Transverse colon (tissue), 4 donors: ENCODE results near the gene FNBP1L. TPM values are rescaled to one million over a fixed set of nuclear protein-coding genes. Genes with fewer than 3 reads are reported as not detected.
A peak's percentile ranks its signal among the peaks of the same experiment; 100 is the strongest.

Source experiments
- DNase-seq: peaks from one replicate; pipeline ENCODE4 v3.0.0-alpha.2; 2019
- H3K27ac ChIP-seq, 4 donors: fragments of 200-600 bp; sonication (generic); 2 replicates each; pipeline ENCODE4 v1.5.1; 2016 to 2018; ENCODE audit warnings: inconsistent platforms in 4 of 4
- H3K27me3 ChIP-seq: fragments of 200-600 bp; sonication (generic); 2 replicates; pipeline ENCODE4 v1.5.1; 2017; ENCODE audit warnings: inconsistent platforms
- H3K36me3 ChIP-seq, 4 donors: fragments of 200-600 bp; sonication (generic); 2 replicates each; pipeline ENCODE4 v1.5.1; 2017 to 2019; ENCODE audit warnings: inconsistent platforms in 4 of 4
- H3K4me1 ChIP-seq, 4 donors: fragments of 200-600 bp; sonication (generic); 2 replicates each; pipeline ENCODE4 v1.5.1; 2017 to 2020; ENCODE audit warnings: inconsistent platforms in 4 of 4
- H3K4me3 ChIP-seq, 4 donors: fragments of 200-600 bp; sonication (generic); 1 replicate in 1 of 4; 2 replicates in 3 of 4; pipeline versions ENCODE4 v1.5.1 to v1.6.1; 2017 to 2019; ENCODE audit warnings: inconsistent platforms in 4 of 4
- H3K9me3 ChIP-seq, 2 donors: fragments of 200-600 bp; sonication (generic); 2 replicates each; pipeline ENCODE4 v1.5.1; 2017 to 2019; ENCODE audit warnings: inconsistent platforms in 2 of 2
- CTCF ChIP-seq, 5 experiments: fragments of 200-600 bp in 3 of 5; fragments of 450-650 bp in 2 of 5; sonication (generic) in 3 of 5; IDR thresholded peaks; 1 replicate in 2 of 5; 2 replicates in 3 of 5; pipeline ENCODE4 v1.5.1; 2016 to 2017; ENCODE audit warnings: antibody characterized with exemption in 5 of 5, inconsistent platforms in 3 of 5, mild to moderate bottlenecking in 2 of 5, moderate library complexity in 1 of 5
- EP300 ChIP-seq: sonication (generic); formaldehyde crosslinking; IDR thresholded peaks from one replicate; pipeline ENCODE4 v1.6.1; 2017; ENCODE audit warnings: antibody characterized with exemption, low read depth
- POLR2A ChIP-seq: fragments of 450-650 bp; IDR thresholded peaks from one replicate; pipeline ENCODE4 v1.6.1; 2016; ENCODE audit warnings: antibody characterized with exemption, mild to moderate bottlenecking, moderate library complexity
- POLR2AphosphoS5 ChIP-seq, 3 donors: sonication (generic); formaldehyde crosslinking; IDR thresholded peaks; one replicate each; pipeline ENCODE4 v1.6.1; 2016; ENCODE audit warnings: antibody characterized with exemption in 3 of 3
- WGBS, 2 donors: methylation state at CpG; one replicate each; pipeline ENCODE4 v1.1.5; 2018; ENCODE audit warnings: low coverage in 1 of 2; 5-methylcytosine and 5-hydroxymethylcytosine counted together
- in situ Hi-C, 4 donors: fragments of 200-750 bp; cut with MboI; loops; one replicate each; pipeline versions ENCODE4 v1.15.0 to v1.15.1; 2017; ENCODE audit warnings: low sequenced_read_pairs in 3 of 4, low pct_ligation_motif_present in 1 of 4, low pct_unique_long_range_greater_than_20kb in 1 of 4
- intact Hi-C: fragments of 100-400 bp; cut with DNase I; formaldehyde crosslinking; loops from one replicate; pipeline ENCODE4 v1.15.1; 2023; ENCODE audit warnings: low total_unique reads
- total RNA-seq, 4 donors: library from RNA; depleted of rRNA; stranded (reverse); fragments of >200 nt; gene quantifications; one replicate each; pipeline ENCODE4 v1.1.0, GENCODE V29; 2016

The FNBP1L gene
- total RNA-seq, 4 donors from 2014 or later: 31.0 to 69.4 (median 49.0) TPM

GRCh38 chr1:93559695-93560094 lies 111.8 kb downstream of the FNBP1L start:
- intact Hi-C loops (no loop called here), in situ Hi-C loops (no loop called here)
- H3K27me3 ChIP-seq: no peaks in the 10 kb centered on the region
- H3K27ac ChIP-seq: no peak overlapping the region
- peaks cover 0 to 24% (median 7%) of the 10 kb centered on the region in 4 donors for H3K36me3 ChIP-seq
- H3K4me1 ChIP-seq: peaks cover 0 to 12% (median 7%) of the 10 kb centered on the region in 4 donors
- no peaks in the 10 kb centered on the region for H3K9me3 ChIP-seq
- H3K4me3 ChIP-seq: no peak overlapping the region
- DNase-seq: no peak
- TF ChIP-seq POLR2A (no peak), EP300 (no peak), POLR2AphosphoS5 (IDR thresholded peaks at IDR 0.05) (no peak), CTCF (IDR thresholded peaks at IDR 0.05) (no peak)

- no peak for TF ChIP-seq POLR2AphosphoS5 (IDR thresholded peaks at IDR 0.05)
- TF ChIP-seq EP300: no peak
- TF ChIP-seq CTCF (IDR thresholded peaks at IDR 0.05): no peak
- no peak for TF ChIP-seq POLR2A
- Histone ChIP-seq H3K9me3 (no peaks in the 10 kb centered on the region), H3K36me3 (peaks cover 0 to 39% (median 8%) of the 10 kb centered on the region in 4 donors), H3K4me1 (peaks cover 0 to 12% (median 3%) of the 10 kb centered on the region in 4 donors), H3K4me3 (no peak overlapping the region), H3K27me3 (no peaks in the 10 kb centered on the region), H3K27ac (no peak overlapping the region)
- intact Hi-C loops: no loop called here
- in situ Hi-C loops: no loop called here
- 65 to 79% methylated on average over 2 to 4 of the region's 4 CpGs for WGBS, 2 donors
- no peak for DNase-seq
Measured at GRCh38 chr1:93565496-93566206, 117.7 kb downstream of the FNBP1L start.

- no peak for DNase-seq
- Histone ChIP-seq H3K4me3 (no peak overlapping the region), H3K27ac (no peak overlapping the region), H3K27me3 (no peaks in the 10 kb centered on the region), H3K4me1 (peaks cover 0 to 12% (median 3%) of the 10 kb centered on the region in 4 donors), H3K9me3 (no peaks in the 10 kb centered on the region), H3K36me3 (peaks cover 0 to 40% (median 8%) of the 10 kb centered on the region in 4 donors)
- in situ Hi-C loops: no loop called here
- intact Hi-C loops: no loop called here
- TF ChIP-seq POLR2A (no peak), POLR2AphosphoS5 (IDR thresholded peaks at IDR 0.05) (peak in 1 of 3 donors; percentile 44), CTCF (IDR thresholded peaks at IDR 0.05) (no peak), EP300 (peak; percentile 35)
- 82 to 87% methylated on average over 10 of the region's 10 CpGs for WGBS, 2 donors
Measured at GRCh38 chr1:93566227-93566626, 118.3 kb downstream of the FNBP1L start.

GRCh38 chr1:93567255-93567918 lies 119.5 kb downstream of the FNBP1L start:
- no peaks in the 10 kb centered on the region for H3K27me3 ChIP-seq
- TF ChIP-seq POLR2A: no peak
- TF ChIP-seq POLR2AphosphoS5 (IDR thresholded peaks at IDR 0.05): no peak
- no peak for TF ChIP-seq CTCF (IDR thresholded peaks at IDR 0.05)
- no peak for TF ChIP-seq EP300
- intact Hi-C loops: no loop called here
- WGBS, 2 donors: 83 to 94% methylated on average over 9 to 15 of the region's 15 CpGs
- H3K36me3 ChIP-seq: peaks cover 0 to 39% (median 7%) of the 10 kb centered on the region in 4 donors
- in situ Hi-C loops: no loop called here
- no peak overlapping the region for H3K4me3 ChIP-seq
- no peak for DNase-seq
- H3K4me1 ChIP-seq: peaks cover 0 to 12% (median 3%) of the 10 kb centered on the region in 4 donors
- peak overlapping the region in 1 of 4 donors; percentile 35 for H3K27ac ChIP-seq
- H3K9me3 ChIP-seq: no peaks in the 10 kb centered on the region
